ENCODE data around the gene SLC4A11. TPM values are rescaled to one million over a fixed set of nuclear protein-coding genes. Genes with fewer than 3 reads are reported as not detected.

The SLC4A11 gene
- total RNA-seq, 1 donor from 2014 or later = 5.8 TPM

DNA sequence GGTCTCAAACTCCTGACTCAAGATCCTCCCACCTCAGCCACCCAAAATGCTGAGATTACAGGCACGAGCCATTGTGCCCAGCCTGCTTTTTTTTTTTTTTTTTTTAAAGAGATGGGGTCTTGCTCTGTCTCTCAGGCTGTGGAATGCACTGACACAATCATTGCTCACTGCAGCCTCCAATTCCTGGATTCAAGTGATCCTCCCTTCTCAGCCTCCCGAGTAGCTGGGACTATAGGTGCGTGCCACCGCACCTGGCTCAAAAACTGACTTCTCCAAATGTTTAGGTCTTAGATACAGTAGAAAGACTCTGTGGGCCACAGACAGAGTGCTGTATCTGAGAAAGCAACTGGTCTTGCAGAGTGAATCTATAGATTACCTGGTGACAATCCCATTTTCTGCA, 31.1 kb upstream of the SLC4A11 start:
- Mint-ChIP-seq H3K4me3 (no peak overlapping the region), H3K27ac (no peak overlapping the region), H3K36me3 (peaks cover 15% of the 10 kb centered on the region), H3K4me1 (ENCODE audit: unreplicated experiment) (no peaks in the 10 kb centered on the region), H3K27me3 (no peaks in the 10 kb centered on the region), H3K9me3 (no peaks in the 10 kb centered on the region)
- no peak for DNase-seq (ENCODE audit: extremely low spot score, unreplicated experiment)
- TF ChIP-seq, protein P1, sequence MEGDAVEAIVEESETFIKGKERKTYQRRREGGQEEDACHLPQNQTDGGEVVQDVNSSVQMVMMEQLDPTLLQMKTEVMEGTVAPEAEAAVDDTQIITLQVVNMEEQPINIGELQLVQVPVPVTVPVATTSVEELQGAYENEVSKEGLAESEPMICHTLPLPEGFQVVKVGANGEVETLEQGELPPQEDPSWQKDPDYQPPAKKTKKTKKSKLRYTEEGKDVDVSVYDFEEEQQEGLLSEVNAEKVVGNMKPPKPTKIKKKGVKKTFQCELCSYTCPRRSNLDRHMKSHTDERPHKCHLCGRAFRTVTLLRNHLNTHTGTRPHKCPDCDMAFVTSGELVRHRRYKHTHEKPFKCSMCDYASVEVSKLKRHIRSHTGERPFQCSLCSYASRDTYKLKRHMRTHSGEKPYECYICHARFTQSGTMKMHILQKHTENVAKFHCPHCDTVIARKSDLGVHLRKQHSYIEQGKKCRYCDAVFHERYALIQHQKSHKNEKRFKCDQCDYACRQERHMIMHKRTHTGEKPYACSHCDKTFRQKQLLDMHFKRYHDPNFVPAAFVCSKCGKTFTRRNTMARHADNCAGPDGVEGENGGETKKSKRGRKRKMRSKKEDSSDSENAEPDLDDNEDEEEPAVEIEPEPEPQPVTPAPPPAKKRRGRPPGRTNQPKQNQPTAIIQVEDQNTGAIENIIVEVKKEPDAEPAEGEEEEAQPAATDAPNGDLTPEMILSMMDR (conservative IDR thresholded peaks at IDR 0.05) = no peak

DNA sequence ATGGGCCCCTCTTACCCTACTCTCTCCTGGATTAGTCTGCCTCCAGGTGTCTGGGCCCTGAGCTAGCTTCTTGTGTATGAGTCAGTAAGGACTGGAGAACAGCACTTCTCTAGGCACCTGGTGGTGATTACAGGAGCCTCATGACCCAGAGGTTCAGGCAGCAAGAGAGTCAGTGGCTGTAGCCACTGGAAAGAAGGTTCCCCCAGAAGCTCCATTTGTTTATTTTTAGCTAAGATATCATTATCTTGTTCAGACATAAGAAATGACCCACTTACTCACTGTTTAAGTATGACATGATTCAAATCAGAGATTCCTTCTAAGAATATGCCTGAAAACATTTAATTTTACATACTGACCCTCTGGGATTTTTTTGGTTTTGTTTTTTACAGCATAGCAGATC, 23.6 kb upstream of the SLC4A11 start:
- no peak overlapping the region for H3K27ac Mint-ChIP-seq

DNA sequence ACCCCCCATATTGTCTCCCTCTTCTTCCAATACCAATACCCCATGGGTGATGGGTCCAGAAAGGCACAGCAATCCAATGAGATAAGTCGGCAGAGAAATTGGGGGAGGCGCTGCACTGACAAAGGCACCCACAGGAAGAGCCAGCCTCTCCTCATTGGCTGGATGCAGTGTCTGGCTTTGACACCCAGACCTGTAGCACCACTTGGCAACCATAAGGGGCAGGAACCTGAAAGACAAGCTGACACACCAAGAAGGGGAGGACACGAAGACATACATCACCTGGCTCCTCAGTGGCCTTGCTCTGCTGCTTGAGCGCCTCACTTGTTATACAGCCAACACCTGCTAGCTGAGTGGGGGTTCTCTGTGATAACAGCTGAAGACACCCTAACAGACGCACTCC, 19.4 kb upstream of the SLC4A11 start:
- DNase-seq (ENCODE audit: extremely low spot score, unreplicated experiment) = no peak
- Mint-ChIP-seq H3K9me3 (no peaks in the 10 kb centered on the region), H3K27ac (no peak overlapping the region), H3K27me3 (no peaks in the 10 kb centered on the region), H3K36me3 (peaks cover 27% of the 10 kb centered on the region), H3K4me1 (ENCODE audit: unreplicated experiment) (no peaks in the 10 kb centered on the region), H3K4me3 (no peak overlapping the region)
- TF ChIP-seq, protein P1 (conservative IDR thresholded peaks at IDR 0.05) = no peak

More for the DNA sequence above, 23.6 kb upstream of the SLC4A11 start:
- H3K27me3 Mint-ChIP-seq = no peaks in the 10 kb centered on the region
- no peaks in the 10 kb centered on the region for H3K4me1 Mint-ChIP-seq (ENCODE audit: unreplicated experiment)
- no peaks in the 10 kb centered on the region for H3K9me3 Mint-ChIP-seq
- DNase-seq (ENCODE audit: extremely low spot score, unreplicated experiment) = no peak
- H3K36me3 Mint-ChIP-seq = peaks cover 39% of the 10 kb centered on the region
- TF ChIP-seq, protein P1 (conservative IDR thresholded peaks at IDR 0.05) = no peak
- no peak overlapping the region for H3K4me3 Mint-ChIP-seq

DNA sequence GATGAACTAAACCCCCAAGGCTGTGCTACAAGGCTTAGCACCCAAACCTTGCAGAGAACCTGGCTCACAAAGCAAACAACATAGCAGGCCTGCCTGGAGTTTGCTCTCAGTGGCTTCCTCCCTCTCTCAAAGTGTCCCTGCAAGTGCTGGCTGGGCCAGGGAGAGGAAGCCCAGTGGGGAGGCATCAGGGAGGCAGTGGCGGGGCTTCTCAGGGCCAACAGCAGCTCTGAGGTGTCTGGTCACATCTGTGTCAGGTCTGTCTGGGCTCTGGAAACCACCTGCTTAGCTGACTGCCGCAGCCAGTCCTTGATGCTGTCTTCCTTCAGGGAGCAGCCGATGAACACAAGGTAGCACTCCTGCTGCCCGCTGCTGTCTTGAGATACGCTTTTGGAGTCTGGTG, 16.7 kb upstream of the SLC4A11 start:
- H3K4me1 Mint-ChIP-seq (ENCODE audit: unreplicated experiment) = no peaks in the 10 kb centered on the region
- no peaks in the 10 kb centered on the region for H3K9me3 Mint-ChIP-seq
- H3K36me3 Mint-ChIP-seq = peaks cover 21% of the 10 kb centered on the region
- H3K27ac Mint-ChIP-seq = no peak overlapping the region
- peaks cover 6% of the 10 kb centered on the region for H3K27me3 Mint-ChIP-seq
- no peak overlapping the region for H3K4me3 Mint-ChIP-seq
- DNase-seq (ENCODE audit: extremely low spot score, unreplicated experiment) = no peak
- TF ChIP-seq, protein P1 (conservative IDR thresholded peaks at IDR 0.05) = no peak

DNA sequence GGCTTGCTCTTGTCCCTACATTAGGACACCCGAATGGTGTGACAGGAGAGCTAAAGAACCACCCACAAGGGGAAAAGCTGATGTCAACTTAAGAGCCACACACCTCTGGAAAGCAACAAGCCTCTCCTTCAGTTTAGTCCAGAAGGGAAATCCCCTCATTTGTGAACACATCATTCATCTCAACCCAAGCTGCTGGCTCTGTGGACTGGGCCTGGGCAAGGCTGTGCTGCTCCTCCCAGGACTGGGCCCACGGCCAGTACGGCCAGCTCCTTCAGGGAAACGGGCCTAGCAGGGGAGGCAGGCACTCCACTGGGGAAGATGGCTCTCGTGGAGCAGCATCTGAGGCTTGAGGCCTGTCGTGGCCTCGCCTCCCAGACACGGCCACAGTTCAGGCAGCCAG, 12.8 kb upstream of the SLC4A11 start:
- Mint-ChIP-seq H3K4me1 (ENCODE audit: unreplicated experiment) (no peaks in the 10 kb centered on the region), H3K4me3 (no peak overlapping the region), H3K9me3 (no peaks in the 10 kb centered on the region), H3K27me3 (peaks cover 34% of the 10 kb centered on the region), H3K27ac (no peak overlapping the region), H3K36me3 (peaks cover 17% of the 10 kb centered on the region)
- no peak for DNase-seq (ENCODE audit: extremely low spot score, unreplicated experiment)
- TF ChIP-seq, protein P1 (conservative IDR thresholded peaks at IDR 0.05) = no peak

DNA sequence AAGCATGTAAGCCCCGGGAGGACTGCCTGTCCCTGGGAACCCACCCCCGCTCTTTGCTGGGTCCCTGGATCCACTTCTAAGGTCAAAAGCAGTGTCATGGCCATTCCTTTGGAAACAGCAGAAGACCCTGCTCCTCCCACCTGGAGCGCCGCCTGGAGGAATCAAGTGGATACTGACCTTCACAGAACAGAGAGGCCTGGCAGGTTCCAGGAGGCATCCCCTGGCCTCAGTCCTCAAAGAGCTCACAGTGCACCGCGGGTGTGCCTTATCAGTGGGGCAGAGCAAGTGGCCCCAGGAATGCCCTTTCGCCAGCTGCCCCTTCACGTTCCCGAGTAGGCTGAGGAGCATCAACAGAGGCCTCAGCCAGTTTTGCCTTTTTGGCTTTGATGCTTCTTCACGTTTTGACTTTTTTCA, 11.1 kb upstream of the SLC4A11 start:
- H3K27ac Mint-ChIP-seq = no peak overlapping the region
- no peaks in the 10 kb centered on the region for H3K9me3 Mint-ChIP-seq
- no peak for DNase-seq (ENCODE audit: extremely low spot score, unreplicated experiment)
- TF ChIP-seq, protein P1 (conservative IDR thresholded peaks at IDR 0.05) = peak; percentile 64
- peaks cover 40% of the 10 kb centered on the region for H3K27me3 Mint-ChIP-seq
- H3K4me3 Mint-ChIP-seq = peak overlapping the region; percentile 32
- no peaks in the 10 kb centered on the region for H3K4me1 Mint-ChIP-seq (ENCODE audit: unreplicated experiment)
- peaks cover 17% of the 10 kb centered on the region for H3K36me3 Mint-ChIP-seq

Measured in type B pancreatic cell (in vitro differentiated cells).